ENCODE measurements around the gene SIAH3. TPM values are rescaled to one million over a fixed set of nuclear protein-coding genes. Genes with fewer than 3 reads are reported as not detected.

SIAH3 gene
- total RNA-seq, 1 experiment from 2014 or later: not detected

- no peak for TF ChIP-seq CTCF (conservative IDR thresholded peaks at IDR 0.05)
- no peaks in the 10 kb centered on the region for H3K79me2 ChIP-seq (ENCODE audit: insufficient read depth, low read length)
- H3K56ac ChIP-seq (ENCODE audit: insufficient read length, low read depth, low read length): no peak overlapping the region
- H3K4ac ChIP-seq (ENCODE audit: low read depth, low read length): no peak overlapping the region
- no peak overlapping the region for H2BK15ac ChIP-seq (ENCODE audit: low read depth, low read length)
- no peak overlapping the region for H2BK12ac ChIP-seq (ENCODE audit: insufficient read length, low read depth, low read length)
- H3K18ac ChIP-seq (ENCODE audit: insufficient read length, low read depth, low read length): no peak overlapping the region
- H3K9me3 ChIP-seq (ENCODE audit: control insufficient read depth, low read depth, low read length): no peaks in the 10 kb centered on the region
- no peaks in the 10 kb centered on the region for H3K23me2 ChIP-seq (ENCODE audit: insufficient read length, low read depth, low read length, poor library complexity, severe bottlenecking)
- no peak overlapping the region for H3K23ac ChIP-seq (ENCODE audit: insufficient read length, low read depth, low read length)
- H3K9me3 Mint-ChIP-seq: no peaks in the 10 kb centered on the region
- H2AFZ ChIP-seq (ENCODE audit: low read length): no peak overlapping the region
- H4K20me1 ChIP-seq (ENCODE audit: control insufficient read depth, insufficient read depth, insufficient read length): no peaks in the 10 kb centered on the region
- H3K36me3 Mint-ChIP-seq (ENCODE audit: insufficient read depth in 1 of 3, low read depth in 3 of 3): peaks cover 0 to 2% (median 0%) of the 10 kb centered on the region in 3 experiments; a peak in 2 of 7 replicates
- no peak overlapping the region for H2BK20ac ChIP-seq (ENCODE audit: low read depth, low read length, poor library complexity, severe bottlenecking)
- H4K8ac ChIP-seq (replicated peaks; ENCODE audit: insufficient read length, low read depth, low read length): no peak overlapping the region
- H3K27ac ChIP-seq (ENCODE audit: insufficient read length, low read depth, low read length): no peak overlapping the region
- H3K4me2 ChIP-seq (ENCODE audit: insufficient read depth, insufficient read length, low read length): no peak overlapping the region
- H2AK5ac ChIP-seq (ENCODE audit: insufficient read length, low read length): no peak overlapping the region
- no peak overlapping the region for H4K91ac ChIP-seq (ENCODE audit: insufficient read length, low read depth, low read length)
- H3K79me1 ChIP-seq (ENCODE audit: insufficient read depth, low read depth, low read length, poor library complexity, severe bottlenecking): no peaks in the 10 kb centered on the region
- H4K5ac ChIP-seq (ENCODE audit: insufficient read length, low read depth, low read length): no peak overlapping the region
- H3K27me3 ChIP-seq (ENCODE audit: insufficient read depth, low read length): no peaks in the 10 kb centered on the region
- no peak overlapping the region for H3K4me3 Mint-ChIP-seq
- no peak overlapping the region for H3T11ph ChIP-seq (ENCODE audit: low read length)
- no peak for DNase-seq
- H2BK120ac ChIP-seq (ENCODE audit: low read depth, low read length, poor library complexity, severe bottlenecking): no peak overlapping the region
- WGBS (ENCODE audit: extremely low coverage, insufficient read length, low lambda C conversion rate): no CpG with 5 or more reads among the region's 2 CpGs
- no peak overlapping the region for H3K14ac ChIP-seq (ENCODE audit: insufficient read depth, low read length)
- H3K4me1 ChIP-seq (ENCODE audit: insufficient read depth, low read length): no peaks in the 10 kb centered on the region
- 0 out of 4 replicates have a peak, but pooled peaks cover 0 to 2% of the 10 kb centered on the region in 2 experiments for H3K4me1 Mint-ChIP-seq
- H3K9ac ChIP-seq (ENCODE audit: extremely low read depth, insufficient read length, low read length): no peak overlapping the region
- H3K27ac Mint-ChIP-seq: no peak overlapping the region
- no peak overlapping the region for H2BK5ac ChIP-seq (ENCODE audit: insufficient read length, low read length)
- no peaks in the 10 kb centered on the region; the same call in 1 of the 2 replicates for H3K27me3 Mint-ChIP-seq (ENCODE audit: low read depth)
Measured at GRCh38 chr13:45788011-45788410, 63.5 kb downstream of the SIAH3 start.
